Right lobe of liver (tissue), 4 donors: ENCODE measurements around the gene CD247.

ENCODE experiments used
- POLR2A ChIP-seq: fragments of 450-650 bp; IDR thresholded peaks from one replicate; pipeline ENCODE4 v1.6.1; 2017; ENCODE audit warnings: antibody characterized with exemption, mild to moderate bottlenecking
- TF ChIP-seq, protein P1 (sequence below), 4 donors: fragments of 200-600 bp in 3 of 4; fragments of 450-650 bp in 1 of 4; IDR thresholded peaks; one replicate each; pipeline versions ENCODE4 v1.5.1 to v1.8.0; 2016 to 2022; ENCODE audit warnings: antibody characterized with exemption in 4 of 4, mild to moderate bottlenecking in 2 of 4
- donor health status: DM: no; HTN: no; CAD: no.
- donor health status: DM: no; HTN: no; CAD: no.
- donor health status: DM: no; HTN: yes; CAD: no.

DNA sequence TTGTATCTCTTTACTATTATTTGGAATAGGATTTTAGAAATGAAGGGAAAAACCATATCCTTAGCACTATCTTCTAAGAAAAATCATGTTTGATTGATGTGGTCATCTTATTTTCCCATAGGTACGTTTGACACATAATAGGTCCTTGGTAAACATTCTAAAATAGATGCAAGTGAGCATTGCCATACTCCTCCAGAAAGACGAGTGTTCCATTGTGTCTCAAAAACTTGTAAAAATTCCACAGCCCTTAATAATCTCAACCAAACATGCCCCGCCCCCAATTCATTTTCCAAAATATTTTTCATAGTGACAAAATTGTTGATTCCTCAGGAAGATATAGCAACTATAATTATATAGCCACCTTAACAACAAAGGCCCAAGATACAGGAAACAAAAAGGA lies 113.4 kb downstream of the CD247 start:
- TF ChIP-seq, protein P1, sequence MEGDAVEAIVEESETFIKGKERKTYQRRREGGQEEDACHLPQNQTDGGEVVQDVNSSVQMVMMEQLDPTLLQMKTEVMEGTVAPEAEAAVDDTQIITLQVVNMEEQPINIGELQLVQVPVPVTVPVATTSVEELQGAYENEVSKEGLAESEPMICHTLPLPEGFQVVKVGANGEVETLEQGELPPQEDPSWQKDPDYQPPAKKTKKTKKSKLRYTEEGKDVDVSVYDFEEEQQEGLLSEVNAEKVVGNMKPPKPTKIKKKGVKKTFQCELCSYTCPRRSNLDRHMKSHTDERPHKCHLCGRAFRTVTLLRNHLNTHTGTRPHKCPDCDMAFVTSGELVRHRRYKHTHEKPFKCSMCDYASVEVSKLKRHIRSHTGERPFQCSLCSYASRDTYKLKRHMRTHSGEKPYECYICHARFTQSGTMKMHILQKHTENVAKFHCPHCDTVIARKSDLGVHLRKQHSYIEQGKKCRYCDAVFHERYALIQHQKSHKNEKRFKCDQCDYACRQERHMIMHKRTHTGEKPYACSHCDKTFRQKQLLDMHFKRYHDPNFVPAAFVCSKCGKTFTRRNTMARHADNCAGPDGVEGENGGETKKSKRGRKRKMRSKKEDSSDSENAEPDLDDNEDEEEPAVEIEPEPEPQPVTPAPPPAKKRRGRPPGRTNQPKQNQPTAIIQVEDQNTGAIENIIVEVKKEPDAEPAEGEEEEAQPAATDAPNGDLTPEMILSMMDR (IDR thresholded peaks at IDR 0.05): no peak
- TF ChIP-seq POLR2A: no peak
